Measurements from ENCODE around the gene COL6A2. TPM values are rescaled to one million over a fixed set of nuclear protein-coding genes. Genes with fewer than 3 reads are reported as not detected.

The COL6A2 gene
- total RNA-seq, 1 experiment from 2014 or later = 87.0 TPM

DNA sequence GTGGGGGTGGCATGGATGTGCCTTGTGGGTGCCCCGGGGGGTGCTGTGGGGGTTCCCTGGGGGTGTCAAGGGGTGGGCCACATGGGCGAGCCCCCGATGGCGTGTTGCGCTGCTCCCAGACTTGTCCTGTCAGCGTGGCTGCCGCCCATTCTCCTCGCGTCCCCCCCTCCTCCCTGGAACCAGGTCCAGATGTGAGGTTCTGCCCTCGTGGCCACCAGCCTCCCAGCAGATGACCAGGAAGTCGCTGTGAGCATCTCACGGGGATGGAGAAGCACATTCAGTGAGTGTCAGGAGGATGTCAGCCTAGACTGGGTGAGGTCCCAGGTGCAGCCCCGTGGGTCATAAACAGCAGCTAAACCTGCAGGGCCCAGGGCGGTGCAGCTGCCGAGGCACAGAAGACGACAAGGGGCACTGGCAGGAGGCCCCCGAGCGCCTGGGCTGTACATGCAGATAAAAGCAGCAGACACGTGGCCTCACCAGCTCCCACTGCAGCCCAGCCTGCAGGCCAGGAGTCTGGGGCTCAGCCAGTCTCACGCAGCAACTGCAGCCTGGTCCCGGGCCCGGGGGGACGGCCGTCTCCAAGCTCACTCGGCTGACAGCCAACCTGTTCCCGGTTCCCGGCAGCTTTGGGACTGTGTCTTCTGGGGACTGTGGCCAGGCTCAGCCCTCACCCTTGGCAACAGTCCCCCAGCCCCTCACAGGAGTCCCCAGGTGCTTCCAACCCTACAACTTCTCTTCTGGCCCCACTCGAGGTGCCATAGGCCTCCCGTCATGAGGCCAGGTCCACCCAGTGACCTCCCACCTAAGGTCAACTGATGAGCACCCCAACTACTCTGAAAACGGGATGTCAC is 17.5 kb upstream of the COL6A2 start:
- ATAC-seq (no peak), DNase-seq (ENCODE audit: low read depth, low spot score) (no peak)
- Histone ChIP-seq H3K4me3 (replicated peaks in 1 of 2; ENCODE audit: low read depth in 1 of 2, low read length in 2 of 2) (no peak overlapping the region), H3K27ac (ENCODE audit: low read depth, low read length) (no peak overlapping the region), H3K79me2 (ENCODE audit: insufficient read depth, low read length) (no peaks in the 10 kb centered on the region), H3K9ac (ENCODE audit: low read length) (no peak overlapping the region), H3K9me2 (ENCODE audit: insufficient read depth) (no peaks in the 10 kb centered on the region), H3K4me2 (ENCODE audit: low read length) (no peak overlapping the region), H3K36me3 (ENCODE audit: control insufficient read depth in 1 of 2, insufficient read depth in 2 of 2, low read length in 2 of 2) (no peaks in the 10 kb centered on the region), H3K27me3 (ENCODE audit: insufficient read depth, low read length) (0 out of 2 replicates have a peak, but pooled peaks cover 4% of the 10 kb centered on the region), H3K4me1 (ENCODE audit: control insufficient read depth in 1 of 2, insufficient read depth in 2 of 2, low read length in 2 of 2) (peaks cover 0 to 5% of the 10 kb centered on the region in 2 experiments; a peak in 1 of 4 replicates), H4K20me1 (ENCODE audit: insufficient read depth) (no peaks in the 10 kb centered on the region), H2AFZ (ENCODE audit: low read depth, low read length, poor library complexity, severe bottlenecking) (no peak overlapping the region), H3K9me3 (ENCODE audit: control insufficient read depth in 1 of 2, insufficient read depth in 1 of 2, low read depth in 1 of 2, low read length in 2 of 2) (no peaks in the 10 kb centered on the region)
- intact Hi-C loops (cut with micrococcal nuclease) = no loop called here
- no TSS peak for BruUV-seq (replicated peaks)
- POLR2A ChIA-PET = no interaction called here
- CTCF ChIA-PET = no interaction called here
- RAD21 ChIA-PET (ENCODE audit: low non-redundant PET in 1 of 2, low total read pairs in 2 of 2, uncharacterized antibody in 2 of 2, unreplicated experiment in 2 of 2) = no interaction called here
- TF ChIP-seq ZNF274 (IDR thresholded peaks at IDR 0.05; ENCODE audit: low read depth, low read length) (no peak), JUND (IDR thresholded peaks at IDR 0.05) (no peak), POLR2A (IDR thresholded peaks at IDR 0.05; ENCODE audit: borderline replicate concordance, extremely low read depth, insufficient read depth, insufficient read length) (no peak), SRF (IDR thresholded peaks at IDR 0.05; ENCODE audit: low read depth) (no peak), SP1 (IDR thresholded peaks at IDR 0.05; ENCODE audit: low read depth) (no peak), CEBPB (IDR thresholded peaks at IDR 0.05; ENCODE audit: low read depth) (no peak), EGR1 (IDR thresholded peaks at IDR 0.05; ENCODE audit: low read depth) (no peak), CBX3 (IDR thresholded peaks at IDR 0.05; ENCODE audit: low read depth) (no peak), RAD21 (IDR thresholded peaks at IDR 0.05; ENCODE audit: low read depth) (no peak)
- TF ChIP-seq, protein P1, sequence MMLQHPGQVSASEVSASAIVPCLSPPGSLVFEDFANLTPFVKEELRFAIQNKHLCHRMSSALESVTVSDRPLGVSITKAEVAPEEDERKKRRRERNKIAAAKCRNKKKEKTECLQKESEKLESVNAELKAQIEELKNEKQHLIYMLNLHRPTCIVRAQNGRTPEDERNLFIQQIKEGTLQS (IDR thresholded peaks at IDR 0.05) = no peak
- TF ChIP-seq, protein P2, sequence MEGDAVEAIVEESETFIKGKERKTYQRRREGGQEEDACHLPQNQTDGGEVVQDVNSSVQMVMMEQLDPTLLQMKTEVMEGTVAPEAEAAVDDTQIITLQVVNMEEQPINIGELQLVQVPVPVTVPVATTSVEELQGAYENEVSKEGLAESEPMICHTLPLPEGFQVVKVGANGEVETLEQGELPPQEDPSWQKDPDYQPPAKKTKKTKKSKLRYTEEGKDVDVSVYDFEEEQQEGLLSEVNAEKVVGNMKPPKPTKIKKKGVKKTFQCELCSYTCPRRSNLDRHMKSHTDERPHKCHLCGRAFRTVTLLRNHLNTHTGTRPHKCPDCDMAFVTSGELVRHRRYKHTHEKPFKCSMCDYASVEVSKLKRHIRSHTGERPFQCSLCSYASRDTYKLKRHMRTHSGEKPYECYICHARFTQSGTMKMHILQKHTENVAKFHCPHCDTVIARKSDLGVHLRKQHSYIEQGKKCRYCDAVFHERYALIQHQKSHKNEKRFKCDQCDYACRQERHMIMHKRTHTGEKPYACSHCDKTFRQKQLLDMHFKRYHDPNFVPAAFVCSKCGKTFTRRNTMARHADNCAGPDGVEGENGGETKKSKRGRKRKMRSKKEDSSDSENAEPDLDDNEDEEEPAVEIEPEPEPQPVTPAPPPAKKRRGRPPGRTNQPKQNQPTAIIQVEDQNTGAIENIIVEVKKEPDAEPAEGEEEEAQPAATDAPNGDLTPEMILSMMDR (IDR thresholded peaks at IDR 0.05 in 2 of 3, conservative IDR thresholded peaks at IDR 0.05 in 1 of 3; ENCODE audit: borderline replicate concordance in 1 of 3, insufficient read depth in 1 of 3, low read depth in 2 of 3, low read length in 2 of 3) = no peak
- TF ChIP-seq, protein P3, sequence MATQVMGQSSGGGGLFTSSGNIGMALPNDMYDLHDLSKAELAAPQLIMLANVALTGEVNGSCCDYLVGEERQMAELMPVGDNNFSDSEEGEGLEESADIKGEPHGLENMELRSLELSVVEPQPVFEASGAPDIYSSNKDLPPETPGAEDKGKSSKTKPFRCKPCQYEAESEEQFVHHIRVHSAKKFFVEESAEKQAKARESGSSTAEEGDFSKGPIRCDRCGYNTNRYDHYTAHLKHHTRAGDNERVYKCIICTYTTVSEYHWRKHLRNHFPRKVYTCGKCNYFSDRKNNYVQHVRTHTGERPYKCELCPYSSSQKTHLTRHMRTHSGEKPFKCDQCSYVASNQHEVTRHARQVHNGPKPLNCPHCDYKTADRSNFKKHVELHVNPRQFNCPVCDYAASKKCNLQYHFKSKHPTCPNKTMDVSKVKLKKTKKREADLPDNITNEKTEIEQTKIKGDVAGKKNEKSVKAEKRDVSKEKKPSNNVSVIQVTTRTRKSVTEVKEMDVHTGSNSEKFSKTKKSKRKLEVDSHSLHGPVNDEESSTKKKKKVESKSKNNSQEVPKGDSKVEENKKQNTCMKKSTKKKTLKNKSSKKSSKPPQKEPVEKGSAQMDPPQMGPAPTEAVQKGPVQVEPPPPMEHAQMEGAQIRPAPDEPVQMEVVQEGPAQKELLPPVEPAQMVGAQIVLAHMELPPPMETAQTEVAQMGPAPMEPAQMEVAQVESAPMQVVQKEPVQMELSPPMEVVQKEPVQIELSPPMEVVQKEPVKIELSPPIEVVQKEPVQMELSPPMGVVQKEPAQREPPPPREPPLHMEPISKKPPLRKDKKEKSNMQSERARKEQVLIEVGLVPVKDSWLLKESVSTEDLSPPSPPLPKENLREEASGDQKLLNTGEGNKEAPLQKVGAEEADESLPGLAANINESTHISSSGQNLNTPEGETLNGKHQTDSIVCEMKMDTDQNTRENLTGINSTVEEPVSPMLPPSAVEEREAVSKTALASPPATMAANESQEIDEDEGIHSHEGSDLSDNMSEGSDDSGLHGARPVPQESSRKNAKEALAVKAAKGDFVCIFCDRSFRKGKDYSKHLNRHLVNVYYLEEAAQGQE (IDR thresholded peaks at IDR 0.05; ENCODE audit: low read depth) = no peak

Data from HCT116 (cell line).